22Rv1 (cell line): ENCODE measurements around the gene GTF2IRD2.
"Not testable (repeated sequence)": the region's sequence is repeated elsewhere in the genome, so short reads cannot be mapped to it uniquely, and the experiment has no call there.

ENCODE experiments used
- H3K27ac ChIP-seq: fragments of 450-650 bp; 2 replicates; pipeline ENCODE4 v1.5.1; 2017

The GTF2IRD2 gene

GRCh38 chr7:74850833-74851721, at the start of gene GTF2IRD2:
Gene GTF2IRD2, minus strand, starts transcription at chr7:74851605. Its CDS starts 15,227 bp downstream, at chr7:74836378.
- not testable (repeated sequence) for H3K27ac ChIP-seq

DNA sequence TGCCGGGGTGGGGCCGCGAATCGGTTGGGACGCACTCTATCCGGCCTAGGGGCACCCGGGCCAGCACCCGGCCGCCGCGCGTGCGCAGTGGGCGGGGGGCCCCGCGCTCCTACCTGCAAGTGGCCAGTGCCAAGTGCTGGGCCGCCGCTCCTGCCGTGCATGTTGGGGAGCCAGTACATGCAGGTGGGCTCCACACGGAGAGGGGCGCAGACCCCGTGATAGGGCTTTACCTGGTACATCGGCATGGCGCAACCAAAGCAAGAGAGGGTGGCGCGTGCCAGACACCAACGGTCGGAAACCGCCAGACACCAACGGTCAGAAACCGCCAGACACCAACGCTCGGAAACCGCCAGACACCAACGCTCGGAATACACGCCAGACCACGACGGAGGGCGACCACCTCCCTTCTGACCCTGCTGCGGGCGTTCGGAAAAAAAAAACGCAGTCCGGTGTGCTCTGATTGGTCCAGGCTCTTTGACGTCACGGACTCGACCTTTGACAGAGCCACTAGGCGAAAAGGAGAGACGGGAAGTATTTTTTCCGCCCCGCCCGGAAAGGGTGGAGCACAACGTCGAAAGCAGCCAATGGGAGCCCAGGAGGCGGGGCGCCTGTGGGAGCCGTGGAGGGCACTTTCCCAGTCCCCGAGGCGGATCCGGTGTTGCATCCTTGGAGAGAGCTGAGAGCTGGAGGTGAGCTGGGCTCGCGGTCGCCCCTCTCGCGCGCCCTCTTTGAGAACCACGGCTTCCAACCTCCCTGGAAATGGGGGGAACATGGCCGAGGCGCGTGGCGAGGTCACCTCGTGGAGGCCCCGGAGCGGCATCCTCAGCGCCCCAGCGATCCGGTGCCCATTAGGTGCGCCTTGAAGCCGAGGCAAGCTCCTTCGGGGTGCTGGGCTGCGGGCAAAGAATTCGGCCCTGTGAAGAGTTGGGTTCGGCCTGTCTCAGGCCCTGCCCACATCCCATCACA, 39.0 kb upstream of the GTF2IRD2 start:
- H3K27ac ChIP-seq, result peak overlapping the region; percentile 67

DNA sequence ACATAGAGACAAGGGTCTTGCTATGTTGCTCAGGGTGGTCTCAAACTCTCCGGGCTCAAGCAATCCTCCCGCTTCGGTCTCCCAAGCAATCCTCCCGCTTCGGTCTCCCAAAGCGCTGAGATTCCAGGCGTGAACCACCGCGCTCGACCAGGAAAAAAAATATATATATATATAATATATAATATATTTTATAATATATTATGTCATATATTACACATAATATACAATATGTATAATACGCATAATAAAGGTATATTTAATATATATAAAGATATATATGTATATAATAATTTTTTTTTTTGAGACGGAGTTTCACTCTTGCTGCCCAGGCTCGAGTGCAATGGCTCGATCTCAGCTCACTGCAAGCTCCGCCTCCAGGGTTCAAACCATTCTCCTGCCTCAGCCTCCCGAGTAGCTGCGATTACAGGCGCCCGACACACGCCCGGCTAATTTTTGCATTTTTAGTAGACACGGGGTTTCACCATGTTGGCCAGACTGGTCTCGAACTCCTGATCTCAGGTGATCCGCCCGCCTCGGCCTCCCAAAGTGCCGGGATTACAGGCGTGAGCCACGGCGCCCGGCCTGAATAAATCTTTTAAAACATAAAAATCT, 38.2 kb upstream of the GTF2IRD2 start:
- H3K27ac ChIP-seq, result not testable (repeated sequence)

DNA sequence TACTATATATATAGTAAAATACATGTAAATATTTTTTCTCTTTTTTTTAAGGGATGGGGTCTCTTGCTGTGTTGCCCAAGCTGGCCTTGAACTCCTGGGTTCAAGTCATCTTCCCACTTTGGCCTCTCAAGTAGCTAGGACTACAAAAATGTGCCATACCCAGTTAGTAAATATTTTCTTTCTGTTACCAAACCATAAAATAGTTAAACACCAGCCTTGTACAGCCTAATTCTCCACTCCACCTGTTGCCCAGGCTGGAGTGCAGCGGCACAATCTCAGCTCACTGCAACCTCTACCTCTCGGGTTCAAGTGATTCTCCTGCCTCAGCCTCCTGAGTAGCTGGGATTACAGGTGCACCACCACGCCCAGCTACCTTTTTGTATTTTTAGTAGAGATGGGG, 33.9 kb upstream of the GTF2IRD2 start:
- H3K27ac ChIP-seq, result not testable (repeated sequence)

GRCh38 chr7:74882110-74882509, 30.7 kb upstream of the GTF2IRD2 start:
- not testable (repeated sequence) for H3K27ac ChIP-seq

DNA sequence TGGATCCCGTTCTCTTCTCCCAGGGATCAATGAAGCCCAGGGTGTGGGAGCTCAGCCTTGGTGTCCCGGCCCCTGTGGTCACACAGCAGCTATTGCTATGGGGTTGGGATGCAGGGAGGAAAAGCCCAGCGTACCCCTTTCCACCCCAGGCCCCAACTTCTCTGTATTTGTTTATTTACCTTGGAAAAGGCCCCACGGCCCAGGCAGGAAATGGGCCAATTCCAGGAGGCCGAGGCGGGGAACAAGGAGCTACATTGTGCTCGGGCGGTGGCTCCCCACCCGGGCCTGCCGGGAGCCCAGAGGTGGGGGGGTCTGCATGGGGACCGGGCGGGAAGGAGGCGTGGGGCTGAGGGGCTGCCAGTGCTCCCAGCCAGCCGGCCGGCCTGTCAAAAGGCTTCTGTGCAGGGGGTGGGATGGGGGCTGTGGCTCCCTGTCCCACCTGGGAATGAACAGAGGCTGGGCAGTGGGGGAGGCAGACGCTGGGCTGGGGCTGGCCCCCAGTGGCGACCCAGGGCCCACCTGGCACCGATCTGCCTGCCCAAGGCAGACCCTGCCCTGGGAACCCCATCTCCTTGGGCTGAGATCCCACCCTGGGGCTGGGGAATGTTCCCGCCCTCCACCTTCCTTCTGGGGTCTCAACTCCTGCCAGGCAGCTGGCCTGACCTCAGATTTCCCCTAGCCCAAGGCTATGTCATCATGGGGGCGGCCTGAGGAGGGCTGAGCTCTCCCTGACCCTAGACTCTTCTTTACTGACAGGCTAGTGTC, 23.5 kb upstream of the GTF2IRD2 start:
- H3K27ac ChIP-seq, result not testable (repeated sequence)

DNA sequence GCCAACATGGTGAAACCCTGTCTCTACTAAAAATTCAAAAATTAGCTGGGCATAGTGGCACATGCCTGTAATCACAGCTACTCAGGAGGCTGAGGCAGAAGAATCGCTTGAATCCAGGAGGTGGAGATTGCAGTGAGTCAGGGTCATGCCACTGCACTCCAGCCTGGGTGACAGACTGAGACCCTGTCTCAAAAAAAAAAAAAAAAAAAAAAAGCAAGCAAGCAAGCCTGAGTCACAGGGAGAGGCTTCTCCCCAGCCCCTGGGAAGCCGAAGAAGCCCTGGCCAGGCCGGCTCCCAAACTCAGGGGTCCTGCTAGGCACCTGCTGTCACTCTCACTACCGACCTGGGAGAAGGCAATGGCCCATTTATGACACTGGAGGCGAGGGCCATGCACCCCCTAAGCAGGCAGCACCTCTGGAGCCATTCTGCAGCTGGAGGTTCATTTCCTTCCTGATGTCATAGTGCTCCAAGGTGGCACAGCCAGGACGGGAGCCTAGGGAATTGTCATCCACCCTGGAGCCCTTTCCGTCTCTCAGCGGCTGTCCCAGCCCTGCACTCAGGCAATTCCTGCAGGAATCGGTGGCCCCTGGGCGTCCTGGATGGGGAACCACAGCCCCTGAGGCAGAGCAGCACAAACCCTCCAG, 22.8 kb upstream of the GTF2IRD2 start:
- not testable (repeated sequence) for H3K27ac ChIP-seq

GRCh38 chr7:74872542-74872941, 21.1 kb upstream of the GTF2IRD2 start:
- not testable (repeated sequence) for H3K27ac ChIP-seq

DNA sequence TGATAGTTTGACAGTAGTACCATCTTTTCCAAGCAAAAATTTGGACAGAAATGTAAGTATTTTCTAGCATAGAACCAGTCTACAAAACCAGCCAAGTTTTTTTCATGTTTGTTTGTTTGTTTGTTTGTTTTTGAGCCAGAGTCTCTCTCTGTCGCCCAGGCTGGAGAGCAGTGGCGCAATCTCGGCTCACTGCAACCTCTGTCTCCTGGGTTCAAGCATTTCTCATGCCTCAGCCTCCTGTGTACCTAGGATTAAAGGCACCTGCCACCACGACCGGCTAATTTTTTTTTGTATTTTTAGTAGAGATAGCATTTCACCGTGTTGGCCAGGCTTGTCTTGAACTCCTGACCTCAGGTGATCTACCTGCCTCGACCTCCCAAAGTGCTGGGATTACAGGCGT, 14.4 kb upstream of the GTF2IRD2 start:
- H3K27ac ChIP-seq, result not testable (repeated sequence)

DNA sequence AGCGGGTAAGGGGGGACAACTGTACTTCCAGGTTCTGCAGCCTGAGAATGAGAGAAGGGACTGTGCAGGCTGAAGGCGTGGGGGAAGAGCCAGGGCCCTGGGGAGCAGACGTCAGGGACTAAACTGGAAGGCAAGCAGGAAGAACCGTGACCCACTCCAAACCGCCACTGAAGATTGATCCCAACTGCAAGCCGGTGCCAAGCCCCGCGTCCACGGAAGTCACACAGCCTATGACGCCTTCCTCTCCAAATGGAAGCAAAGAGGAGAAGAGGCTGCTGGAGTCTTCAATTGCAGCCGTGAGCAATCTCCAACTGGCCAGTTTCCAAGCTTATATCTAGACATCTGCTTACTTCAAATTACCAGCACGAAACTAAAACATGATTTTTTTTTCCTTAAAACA, 1.6 kb downstream of the GTF2IRD2 start:
- not testable (repeated sequence) for H3K27ac ChIP-seq

DNA sequence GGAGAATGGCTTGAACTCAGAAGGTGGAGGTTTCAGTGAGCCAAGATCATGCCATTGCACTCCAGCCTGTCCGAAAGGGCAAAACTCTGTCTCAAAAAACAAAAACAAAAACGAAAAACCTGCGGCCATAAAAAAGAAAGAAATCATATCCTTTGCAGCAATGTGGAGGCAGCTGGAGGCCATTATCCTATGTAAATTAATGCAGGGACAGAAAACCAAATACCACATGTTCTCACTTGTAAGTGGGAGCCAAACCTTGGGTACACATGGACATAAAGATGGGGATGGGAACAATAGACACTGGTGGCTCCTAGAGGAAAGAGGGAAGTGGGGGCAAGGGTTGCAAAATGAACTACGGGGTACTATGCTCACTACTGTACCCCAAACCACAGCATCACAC, 21.0 kb downstream of the GTF2IRD2 start:
- H3K27ac ChIP-seq, result not testable (repeated sequence)

- H3K27ac ChIP-seq, result not testable (repeated sequence)
These were observed 21.4 kb downstream of the GTF2IRD2 start for GRCh38 chr7:74829959-74830358.

GRCh38 chr7:74821259-74821658, 30.1 kb downstream of the GTF2IRD2 start:
- not testable (repeated sequence) for H3K27ac ChIP-seq

- not testable (repeated sequence) for H3K27ac ChIP-seq
These were observed 31.1 kb downstream of the GTF2IRD2 start for GRCh38 chr7:74820146-74820805.

GRCh38 chr7:74815882-74816281, 35.5 kb downstream of the GTF2IRD2 start:
- H3K27ac ChIP-seq, result not testable (repeated sequence)

DNA sequence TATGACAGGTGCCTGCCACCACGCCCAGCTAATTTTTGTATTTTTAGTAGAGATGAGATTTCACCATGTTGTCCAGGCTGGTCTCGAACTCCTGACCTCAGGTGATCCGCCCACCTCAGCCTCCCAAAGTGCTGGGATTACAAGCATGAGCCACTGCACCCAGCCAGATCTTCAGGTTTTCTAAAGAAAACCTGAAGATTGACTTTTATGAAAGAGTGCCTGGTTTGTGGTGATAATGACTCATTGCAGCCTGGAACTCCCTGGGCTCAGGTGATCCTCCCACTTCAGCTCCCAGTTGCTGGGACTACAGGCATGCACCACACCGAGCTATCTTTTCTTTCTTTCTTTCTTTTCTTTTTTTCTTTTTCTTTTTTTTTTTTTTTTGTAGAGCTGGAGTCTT, 52.8 kb downstream of the GTF2IRD2 start:
- H3K27ac ChIP-seq, result not testable (repeated sequence)

DNA sequence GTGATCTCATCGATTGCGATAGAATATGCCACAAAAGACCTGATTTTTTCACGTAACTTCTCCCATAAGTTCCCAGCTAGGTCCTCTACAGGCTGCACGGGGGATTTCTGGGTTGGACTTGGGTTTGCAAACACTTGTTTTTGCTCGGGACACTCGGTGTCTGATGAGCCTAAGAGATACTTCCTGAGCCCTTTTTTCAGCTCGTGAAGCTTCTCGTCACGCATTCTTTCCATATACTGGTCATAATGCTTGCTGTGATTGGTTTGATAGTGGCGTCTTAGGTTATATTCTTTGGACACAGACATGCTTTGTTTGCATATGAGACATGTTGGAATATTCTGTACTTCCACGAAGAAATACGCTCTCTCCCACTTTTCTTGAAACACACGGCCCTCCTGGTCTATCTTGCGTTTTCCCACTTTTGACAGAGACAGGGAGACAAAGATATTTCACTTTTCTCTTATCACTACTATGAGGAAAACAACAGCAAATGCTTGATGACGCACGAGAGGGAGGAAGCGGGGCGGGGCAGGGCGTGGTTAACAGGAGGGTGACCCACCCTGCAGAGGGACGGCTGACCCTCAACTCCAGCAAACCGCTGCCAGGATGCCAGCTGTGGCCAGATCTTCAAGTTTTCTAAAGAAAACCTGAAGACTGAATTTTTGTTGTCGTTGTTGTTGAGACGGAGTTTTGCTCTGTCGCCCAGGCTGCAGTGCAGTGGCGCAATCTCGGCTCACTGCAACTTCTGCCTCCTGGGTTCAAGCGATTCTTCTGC, 53.4 kb downstream of the GTF2IRD2 start:
- H3K27ac ChIP-seq, result not testable (repeated sequence)

- H3K27ac ChIP-seq, result not testable (repeated sequence)
These were observed 62.1 kb downstream of the GTF2IRD2 start for GRCh38 chr7:74789200-74789736.
